PFSK-1 (cell line): Measurements from ENCODE around the gene CNGA2.

Experiments
- FOXP2 ChIP-seq: optimal IDR thresholded peaks from 2 replicates; pipeline ENCODE3; 2011; ENCODE audit warnings: borderline replicate concordance, control low read depth, inconsistent platforms; ENCODE audit not compliant: insufficient read depth; ENCODE audit errors: extremely low read length, extremely low read depth
- POLR2AphosphoS5 ChIP-seq: IDR thresholded peaks from 2 replicates; pipeline ENCODE4 v1.6.1; 2012; ENCODE audit warnings: low read depth, mild to moderate bottlenecking, control low read depth, low read length, moderate library complexity
- SIN3A ChIP-seq: IDR thresholded peaks from 2 replicates; pipeline ENCODE4 v1.6.1; 2012; ENCODE audit warnings: mild to moderate bottlenecking, low read length, moderate library complexity, borderline replicate concordance; ENCODE audit not compliant: insufficient read depth
- TAF1 ChIP-seq: IDR thresholded peaks from 2 replicates; pipeline ENCODE4 v1.6.1; 2012; ENCODE audit warnings: low read length, control low read depth, borderline replicate concordance; ENCODE audit not compliant: insufficient read depth
- TF ChIP-seq, protein P1 (sequence below), 2 experiments: IDR thresholded peaks; 2 replicates each; pipeline versions ENCODE4 v1.6.1 to v1.8.0; 2011 to 2012; ENCODE audit warnings: low read depth in 2 of 2, low read length in 2 of 2, control low read depth in 1 of 2, inconsistent platforms in 1 of 2, mild to moderate bottlenecking in 1 of 2, moderate library complexity in 1 of 2; ENCODE audit not compliant: insufficient read depth in 1 of 2

- no peak for TF ChIP-seq FOXP2
- no peak for TF ChIP-seq SIN3A
- no peak for TF ChIP-seq POLR2AphosphoS5
- TF ChIP-seq, protein P1, sequence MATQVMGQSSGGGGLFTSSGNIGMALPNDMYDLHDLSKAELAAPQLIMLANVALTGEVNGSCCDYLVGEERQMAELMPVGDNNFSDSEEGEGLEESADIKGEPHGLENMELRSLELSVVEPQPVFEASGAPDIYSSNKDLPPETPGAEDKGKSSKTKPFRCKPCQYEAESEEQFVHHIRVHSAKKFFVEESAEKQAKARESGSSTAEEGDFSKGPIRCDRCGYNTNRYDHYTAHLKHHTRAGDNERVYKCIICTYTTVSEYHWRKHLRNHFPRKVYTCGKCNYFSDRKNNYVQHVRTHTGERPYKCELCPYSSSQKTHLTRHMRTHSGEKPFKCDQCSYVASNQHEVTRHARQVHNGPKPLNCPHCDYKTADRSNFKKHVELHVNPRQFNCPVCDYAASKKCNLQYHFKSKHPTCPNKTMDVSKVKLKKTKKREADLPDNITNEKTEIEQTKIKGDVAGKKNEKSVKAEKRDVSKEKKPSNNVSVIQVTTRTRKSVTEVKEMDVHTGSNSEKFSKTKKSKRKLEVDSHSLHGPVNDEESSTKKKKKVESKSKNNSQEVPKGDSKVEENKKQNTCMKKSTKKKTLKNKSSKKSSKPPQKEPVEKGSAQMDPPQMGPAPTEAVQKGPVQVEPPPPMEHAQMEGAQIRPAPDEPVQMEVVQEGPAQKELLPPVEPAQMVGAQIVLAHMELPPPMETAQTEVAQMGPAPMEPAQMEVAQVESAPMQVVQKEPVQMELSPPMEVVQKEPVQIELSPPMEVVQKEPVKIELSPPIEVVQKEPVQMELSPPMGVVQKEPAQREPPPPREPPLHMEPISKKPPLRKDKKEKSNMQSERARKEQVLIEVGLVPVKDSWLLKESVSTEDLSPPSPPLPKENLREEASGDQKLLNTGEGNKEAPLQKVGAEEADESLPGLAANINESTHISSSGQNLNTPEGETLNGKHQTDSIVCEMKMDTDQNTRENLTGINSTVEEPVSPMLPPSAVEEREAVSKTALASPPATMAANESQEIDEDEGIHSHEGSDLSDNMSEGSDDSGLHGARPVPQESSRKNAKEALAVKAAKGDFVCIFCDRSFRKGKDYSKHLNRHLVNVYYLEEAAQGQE (IDR thresholded peaks at IDR 0.05; ENCODE audit: insufficient read depth in 1 of 2, low read depth in 2 of 2, low read length in 2 of 2): no peak
- TF ChIP-seq TAF1: no peak
These were observed at the start of gene CNGA2 for GRCh38 chrX:151734446-151734845.
